ENCODE data around the gene TCF12.
"Not testable (repeated sequence)": the region's sequence is repeated elsewhere in the genome, so short reads cannot be mapped to it uniquely, and the experiment has no call there.

Gene TCF12

GRCh38 chr15:56948000-56948763, 29.7 kb downstream of the TCF12 start:
- no peak for DNase-seq (ENCODE audit: low spot score)

GRCh38 chr15:56948764-56949101, 30.3 kb downstream of the TCF12 start:
- DNase-seq (ENCODE audit: low spot score) = no peak

- DNase-seq (ENCODE audit: low spot score) = no peak
These were observed 32.5 kb downstream of the TCF12 start for GRCh38 chr15:56950979-56951378.

GRCh38 chr15:56953790-56954189, 35.3 kb downstream of the TCF12 start:
- no peak for DNase-seq (ENCODE audit: low spot score)

- not testable (repeated sequence) for DNase-seq (ENCODE audit: low spot score)
These were observed 36.6 kb downstream of the TCF12 start for GRCh38 chr15:56955011-56955410.

GRCh38 chr15:56956538-56956937, 38.1 kb downstream of the TCF12 start:
- no peak for DNase-seq (ENCODE audit: low spot score)

GRCh38 chr15:56957812-56958406, 39.5 kb downstream of the TCF12 start:
- no peak for DNase-seq (ENCODE audit: low spot score)

GRCh38 chr15:56959318-56959648, 40.8 kb downstream of the TCF12 start:
- no peak for DNase-seq (ENCODE audit: low spot score)

GRCh38 chr15:56960116-56960515, 41.7 kb downstream of the TCF12 start:
- no peak for DNase-seq (ENCODE audit: low spot score)

GRCh38 chr15:56963126-56963525, 44.7 kb downstream of the TCF12 start:
- no peak for DNase-seq (ENCODE audit: low spot score)

GRCh38 chr15:56963710-56964109, 45.3 kb downstream of the TCF12 start:
- DNase-seq (ENCODE audit: low spot score) = peak; percentile 15

GRCh38 chr15:56964182-56964581, 45.7 kb downstream of the TCF12 start:
- no peak for DNase-seq (ENCODE audit: low spot score)

- no peak for DNase-seq (ENCODE audit: low spot score)
These were observed 47.0 kb downstream of the TCF12 start for GRCh38 chr15:56965231-56966013.

GRCh38 chr15:56967336-56967735, 48.9 kb downstream of the TCF12 start:
- DNase-seq (ENCODE audit: low spot score) = no peak

- no peak for DNase-seq (ENCODE audit: low spot score)
These were observed 49.8 kb downstream of the TCF12 start for GRCh38 chr15:56968256-56968655.

GRCh38 chr15:56968821-56969220, 50.4 kb downstream of the TCF12 start:
- no peak for DNase-seq (ENCODE audit: low spot score)

- DNase-seq (ENCODE audit: low spot score) = no peak
These were observed 50.9 kb downstream of the TCF12 start for GRCh38 chr15:56969265-56969895.

- no peak for DNase-seq (ENCODE audit: low spot score)
These were observed 53.1 kb downstream of the TCF12 start for GRCh38 chr15:56971571-56971970.

GRCh38 chr15:56972016-56972415, 53.6 kb downstream of the TCF12 start:
- DNase-seq (ENCODE audit: low spot score) = no peak

- DNase-seq (ENCODE audit: low spot score) = no peak
These were observed 54.0 kb downstream of the TCF12 start for GRCh38 chr15:56972426-56972825.

GRCh38 chr15:56973463-56973862, 55.0 kb downstream of the TCF12 start:
- no peak for DNase-seq (ENCODE audit: low spot score)

- no peak for DNase-seq (ENCODE audit: low spot score)
These were observed 58.8 kb downstream of the TCF12 start for GRCh38 chr15:56977232-56977631.
